ENCODE data around the gene PGAP2. TPM values are rescaled to one million over a fixed set of nuclear protein-coding genes. Genes with fewer than 3 reads are reported as not detected.

The PGAP2 gene
- total and polyA plus RNA-seq, 2 experiments from 2014 or later, result 39.3 to 43.2 TPM

- Mint-ChIP-seq H3K27me3 (ENCODE audit: insufficient read depth, low read depth, poor library complexity) (peaks cover 9% of the 10 kb centered on the region), H3K4me1 (peaks cover 48% of the 10 kb centered on the region)
- peak; percentile 74 for ATAC-seq
Measured at GRCh38 chr11:3861683-3862082, 53.3 kb downstream of the PGAP2 start.

More at GRCh38 chr11:3861683-3862082, 53.3 kb downstream of the PGAP2 start:
- TF ChIP-seq NANOG (IDR thresholded peaks at IDR 0.05; ENCODE audit: borderline replicate concordance) (no peak), ETS1 (IDR thresholded peaks at IDR 0.05) (no peak), EZH2 (IDR thresholded peaks at IDR 0.05; ENCODE audit: low read depth, unreplicated experiment) (no peak), CTCF (conservative IDR thresholded peaks at IDR 0.05; ENCODE audit: low read depth in 2 of 2) (no peak), ZNF331 (CRISPR knock-in tag; IDR thresholded peaks at IDR 0.05; ENCODE audit: low read depth) (no peak), STAT1 (IDR thresholded peaks at IDR 0.05; ENCODE audit: unreplicated experiment) (no peak), ZNF114 (CRISPR knock-in tag; IDR thresholded peaks at IDR 0.05) (no peak), POLR2AphosphoS5 (IDR thresholded peaks at IDR 0.05; ENCODE audit: low read depth) (no peak), JUNB (IDR thresholded peaks at IDR 0.05; ENCODE audit: unreplicated experiment) (no peak), ZNF462 (CRISPR knock-in tag; IDR thresholded peaks at IDR 0.05) (no peak), REST (IDR thresholded peaks at IDR 0.05; ENCODE audit: unreplicated experiment) (no peak), CREB1 (CRISPR knock-in tag; IDR thresholded peaks at IDR 0.05; ENCODE audit: low read depth) (no peak), EZH2phosphoT487 (IDR thresholded peaks at IDR 0.05; ENCODE audit: unreplicated experiment) (no peak)
- H3K27ac Mint-ChIP-seq, result no peak overlapping the region
- Histone ChIP-seq H3K4me2 (peak overlapping the region; percentile 52), H2AFZ (no peak overlapping the region), H3K27ac (ENCODE audit: low read depth) (no peak overlapping the region), H3K36me3 (ENCODE audit: insufficient read depth) (no peaks in the 10 kb centered on the region), H3K9me2 (ENCODE audit: insufficient read depth) (no peaks in the 10 kb centered on the region), H3K4me3 (peak overlapping the region; percentile 34; the same call in 1 of the 2 replicates), H3K4me1 (ENCODE audit: insufficient read depth) (peaks cover 43% of the 10 kb centered on the region), H4K20me1 (replicated peaks; ENCODE audit: insufficient read depth) (peaks cover 11% of the 10 kb centered on the region), H3K79me2 (replicated peaks; ENCODE audit: insufficient read depth) (0 out of 2 replicates have a peak, but pooled peaks cover 4% of the 10 kb centered on the region), H3K27me3 (ENCODE audit: insufficient read depth) (peaks cover 10% of the 10 kb centered on the region), H3F3A (replicated peaks; ENCODE audit: low read depth) (no peaks in the 10 kb centered on the region)
- H3K36me3 Mint-ChIP-seq (ENCODE audit: low read depth), result no peaks in the 10 kb centered on the region
- no peak overlapping the region for H3K4me3 Mint-ChIP-seq
- no peaks in the 10 kb centered on the region for H3K9me3 Mint-ChIP-seq
- DNase-seq (ENCODE audit: low spot score), result peak; percentile 30
